Activated T-helper 17 cell treated with anti-CD3 and anti-CD28 coated beads, Interleukin-2, amount 50 U/mL, for 72 hours (primary cell): ENCODE data around the gene CCDC182. TPM values are rescaled to one million over a fixed set of nuclear protein-coding genes. Genes with fewer than 3 reads are reported as not detected.
A peak's percentile ranks its signal among the peaks of the same experiment; 100 is the strongest.

Experiments
- ATAC-seq: fragments of 150-1000 bp; cut with Tn5 transposase; replicated peaks from 2 replicates; pipeline ENCODE4 v1.10.0; 2021; ENCODE audit warnings: mild to moderate bottlenecking, moderate library complexity
- H3K27ac Mint-ChIP-seq: one replicate; pipeline ENCODE4 v1.8.0; 2022; ENCODE audit warnings: mixed read lengths
- H3K27me3 Mint-ChIP-seq: one replicate; pipeline ENCODE4 v1.8.0; 2022; ENCODE audit warnings: mixed read lengths
- H3K36me3 Mint-ChIP-seq: one replicate; pipeline ENCODE4 v1.8.0; 2022; ENCODE audit warnings: low read depth, mild to moderate bottlenecking, mixed read lengths
- H3K4me1 Mint-ChIP-seq: one replicate; pipeline ENCODE4 v1.8.0; 2022; ENCODE audit warnings: mixed read lengths
- H3K4me3 Mint-ChIP-seq: one replicate; pipeline ENCODE4 v1.8.0; 2022; ENCODE audit warnings: mild to moderate bottlenecking, mixed read lengths
- H3K9me3 Mint-ChIP-seq: one replicate; pipeline ENCODE4 v1.8.0; 2022; ENCODE audit warnings: mixed read lengths
- total RNA-seq, 2 donors: library from RNA; stranded (reverse); gene quantifications; one replicate each; pipeline ENCODE4 v1.2.3, GENCODE V29; 2022

Gene CCDC182
- total RNA-seq, 2 donors from 2014 or later: not detected

DNA sequence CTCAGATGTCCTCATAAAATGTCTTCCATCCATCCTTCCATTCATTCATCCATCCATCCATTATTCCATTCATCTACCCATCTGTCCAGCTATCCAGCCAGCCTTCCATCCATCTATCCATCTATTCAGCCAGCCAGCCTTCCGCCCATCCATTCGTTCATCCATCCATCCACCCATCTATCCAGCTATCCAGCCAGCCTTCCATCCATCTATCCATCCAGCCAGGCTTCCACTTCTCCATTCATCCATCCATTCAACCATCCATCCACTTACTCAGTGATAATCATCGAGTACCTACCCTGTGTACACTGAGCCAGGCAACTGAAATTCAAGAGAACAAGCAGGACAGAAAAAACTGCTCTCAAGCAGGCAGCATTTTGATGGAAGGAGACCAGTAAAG, 4.6 kb upstream of the CCDC182 start:
- H3K27me3 Mint-ChIP-seq: no peaks in the 10 kb centered on the region
- H3K27ac Mint-ChIP-seq: no peak overlapping the region
- no peaks in the 10 kb centered on the region for H3K4me1 Mint-ChIP-seq
- ATAC-seq: no peak
- no peaks in the 10 kb centered on the region for H3K36me3 Mint-ChIP-seq
- H3K4me3 Mint-ChIP-seq: no peak overlapping the region
- H3K9me3 Mint-ChIP-seq: no peaks in the 10 kb centered on the region

GRCh38 chr17:57747221-57748017, 2.3 kb upstream of the CCDC182 start:
- no peaks in the 10 kb centered on the region for H3K27me3 Mint-ChIP-seq
- no peaks in the 10 kb centered on the region for H3K4me1 Mint-ChIP-seq
- ATAC-seq: peak; percentile 56

GRCh38 chr17:57746221-57746620, 1.1 kb upstream of the CCDC182 start:
- H3K9me3 Mint-ChIP-seq: no peaks in the 10 kb centered on the region
- no peaks in the 10 kb centered on the region for H3K27me3 Mint-ChIP-seq
- H3K36me3 Mint-ChIP-seq: no peaks in the 10 kb centered on the region
- ATAC-seq: no peak
- no peak overlapping the region for H3K4me3 Mint-ChIP-seq
- H3K4me1 Mint-ChIP-seq: no peaks in the 10 kb centered on the region
- H3K27ac Mint-ChIP-seq: no peak overlapping the region

More at GRCh38 chr17:57747221-57748017, 2.3 kb upstream of the CCDC182 start:
- no peak overlapping the region for H3K4me3 Mint-ChIP-seq
- no peaks in the 10 kb centered on the region for H3K36me3 Mint-ChIP-seq
- no peak overlapping the region for H3K27ac Mint-ChIP-seq
- no peaks in the 10 kb centered on the region for H3K9me3 Mint-ChIP-seq

DNA sequence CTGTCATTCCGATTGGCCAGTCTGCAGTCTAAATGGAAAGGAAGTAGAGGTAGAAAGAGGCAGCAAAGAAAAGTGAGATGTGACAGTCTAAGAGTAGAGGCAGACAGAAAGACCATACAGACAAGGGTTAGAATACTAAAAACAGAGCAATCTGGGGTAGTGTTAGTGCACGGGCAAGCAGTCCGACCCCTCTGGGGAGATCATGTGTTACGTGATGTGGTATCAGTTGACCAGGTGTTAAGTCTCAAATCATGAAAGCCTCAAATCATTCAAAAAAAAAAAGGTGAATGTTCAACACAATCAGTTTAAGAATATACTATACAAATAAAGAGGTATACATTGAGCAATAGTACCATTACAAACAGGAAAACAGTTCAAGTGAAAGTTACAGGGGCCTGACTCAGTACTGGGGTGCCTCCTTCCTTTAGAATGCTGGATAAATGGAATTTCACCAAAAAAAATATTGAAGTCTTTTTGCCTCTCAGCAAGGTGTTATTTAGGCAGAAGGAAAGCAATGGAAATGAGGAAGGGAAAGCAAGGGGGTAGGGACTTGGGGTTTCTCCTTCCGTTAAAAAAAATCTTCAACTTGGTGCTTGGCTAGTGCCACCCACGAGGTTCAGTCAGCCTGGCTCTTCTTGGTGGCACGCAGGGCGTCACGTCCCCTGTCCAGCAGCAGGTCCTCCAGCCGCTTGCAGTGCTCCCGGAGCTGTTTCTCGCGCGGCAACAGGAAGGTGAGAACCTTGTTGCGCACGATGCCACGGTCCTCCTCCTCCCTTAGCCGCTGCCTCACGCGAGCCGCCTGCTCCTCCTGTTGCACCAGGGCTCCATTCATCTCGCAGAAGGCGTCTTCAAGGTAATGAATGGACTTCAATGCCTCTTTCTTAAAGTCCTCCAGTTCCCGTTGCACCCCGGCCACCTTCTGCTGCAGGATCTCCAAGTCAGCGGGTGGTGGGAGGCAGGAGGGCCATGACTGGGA, 616 bp downstream of the CCDC182 start:
- H3K36me3 Mint-ChIP-seq: no peaks in the 10 kb centered on the region
- H3K9me3 Mint-ChIP-seq: no peaks in the 10 kb centered on the region
- H3K4me1 Mint-ChIP-seq: no peaks in the 10 kb centered on the region
- no peak overlapping the region for H3K27ac Mint-ChIP-seq
- no peak overlapping the region for H3K4me3 Mint-ChIP-seq
- no peak for ATAC-seq
- no peaks in the 10 kb centered on the region for H3K27me3 Mint-ChIP-seq

GRCh38 chr17:57740235-57740528, 4.9 kb downstream of the CCDC182 start:
- H3K36me3 Mint-ChIP-seq: no peaks in the 10 kb centered on the region
- H3K4me3 Mint-ChIP-seq: no peak overlapping the region
- no peaks in the 10 kb centered on the region for H3K4me1 Mint-ChIP-seq
- ATAC-seq: no peak
- H3K9me3 Mint-ChIP-seq: no peaks in the 10 kb centered on the region
- H3K27me3 Mint-ChIP-seq: no peaks in the 10 kb centered on the region
- no peak overlapping the region for H3K27ac Mint-ChIP-seq

GRCh38 chr17:57739402-57740234, 5.5 kb downstream of the CCDC182 start:
- Mint-ChIP-seq H3K9me3 (no peaks in the 10 kb centered on the region), H3K4me3 (no peak overlapping the region), H3K27ac (no peak overlapping the region), H3K4me1 (no peaks in the 10 kb centered on the region), H3K36me3 (no peaks in the 10 kb centered on the region), H3K27me3 (no peaks in the 10 kb centered on the region)
- peak; percentile 74 for ATAC-seq

DNA sequence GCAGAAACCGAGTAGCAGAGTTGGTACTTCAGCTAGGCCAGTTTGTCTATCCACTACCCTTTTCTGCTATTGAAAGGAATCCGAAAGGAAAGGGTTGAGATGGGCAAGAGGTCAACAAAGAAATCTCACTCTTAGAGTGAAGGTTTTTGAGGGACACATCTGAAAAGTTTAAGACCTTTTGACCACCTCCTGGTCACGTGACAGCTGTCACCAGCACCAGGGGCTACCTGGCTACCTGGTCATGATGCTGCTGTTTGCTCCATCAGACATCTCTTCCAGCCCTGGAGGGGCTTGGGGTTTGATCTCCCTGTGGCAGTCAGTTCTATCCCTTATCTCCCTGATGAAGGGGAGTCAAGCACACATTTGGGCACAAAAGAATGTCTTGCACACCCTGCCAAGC, 7.6 kb downstream of the CCDC182 start:
- ATAC-seq: no peak
- Mint-ChIP-seq H3K9me3 (no peaks in the 10 kb centered on the region), H3K27me3 (no peaks in the 10 kb centered on the region), H3K36me3 (no peaks in the 10 kb centered on the region), H3K27ac (no peak overlapping the region), H3K4me1 (no peaks in the 10 kb centered on the region), H3K4me3 (no peak overlapping the region)

GRCh38 chr17:57735707-57736106, 9.4 kb downstream of the CCDC182 start:
- Mint-ChIP-seq H3K4me3 (no peak overlapping the region), H3K9me3 (no peaks in the 10 kb centered on the region), H3K4me1 (no peaks in the 10 kb centered on the region), H3K27me3 (no peaks in the 10 kb centered on the region), H3K36me3 (no peaks in the 10 kb centered on the region), H3K27ac (no peak overlapping the region)
- no peak for ATAC-seq

GRCh38 chr17:57735230-57735629, 9.9 kb downstream of the CCDC182 start:
- Mint-ChIP-seq H3K4me1 (no peaks in the 10 kb centered on the region), H3K9me3 (no peaks in the 10 kb centered on the region), H3K4me3 (no peak overlapping the region), H3K27me3 (no peaks in the 10 kb centered on the region), H3K36me3 (no peaks in the 10 kb centered on the region), H3K27ac (no peak overlapping the region)
- no peak for ATAC-seq

GRCh38 chr17:57733085-57733484, 12.0 kb downstream of the CCDC182 start:
- no peaks in the 10 kb centered on the region for H3K36me3 Mint-ChIP-seq

GRCh38 chr17:57732062-57732461, 13.0 kb downstream of the CCDC182 start:
- Mint-ChIP-seq H3K4me3 (no peak overlapping the region), H3K4me1 (no peaks in the 10 kb centered on the region), H3K36me3 (no peaks in the 10 kb centered on the region), H3K9me3 (no peaks in the 10 kb centered on the region), H3K27me3 (no peaks in the 10 kb centered on the region), H3K27ac (no peak overlapping the region)
- no peak for ATAC-seq

More at GRCh38 chr17:57733085-57733484, 12.0 kb downstream of the CCDC182 start:
- Mint-ChIP-seq H3K4me3 (no peak overlapping the region), H3K27ac (no peak overlapping the region), H3K9me3 (no peaks in the 10 kb centered on the region), H3K4me1 (no peaks in the 10 kb centered on the region), H3K27me3 (no peaks in the 10 kb centered on the region)
- no peak for ATAC-seq

- no peak overlapping the region for H3K27ac Mint-ChIP-seq
- H3K4me3 Mint-ChIP-seq: no peak overlapping the region
- H3K4me1 Mint-ChIP-seq: no peaks in the 10 kb centered on the region
- H3K27me3 Mint-ChIP-seq: no peaks in the 10 kb centered on the region
- no peaks in the 10 kb centered on the region for H3K36me3 Mint-ChIP-seq
- H3K9me3 Mint-ChIP-seq: no peaks in the 10 kb centered on the region
- ATAC-seq: no peak
These were observed 14.9 kb downstream of the CCDC182 start for GRCh38 chr17:57730026-57730701.

- H3K9me3 Mint-ChIP-seq: no peaks in the 10 kb centered on the region
- H3K4me3 Mint-ChIP-seq: no peak overlapping the region
- no peak overlapping the region for H3K27ac Mint-ChIP-seq
- no peaks in the 10 kb centered on the region for H3K36me3 Mint-ChIP-seq
- no peaks in the 10 kb centered on the region for H3K4me1 Mint-ChIP-seq
- no peaks in the 10 kb centered on the region for H3K27me3 Mint-ChIP-seq
- no peak for ATAC-seq
These were observed 17.4 kb downstream of the CCDC182 start for GRCh38 chr17:57727630-57728175.

- Mint-ChIP-seq H3K27me3 (no peaks in the 10 kb centered on the region), H3K9me3 (no peaks in the 10 kb centered on the region), H3K4me1 (no peaks in the 10 kb centered on the region), H3K27ac (no peak overlapping the region), H3K36me3 (no peaks in the 10 kb centered on the region), H3K4me3 (no peak overlapping the region)
- ATAC-seq: no peak
These were observed 18.3 kb downstream of the CCDC182 start for GRCh38 chr17:57726838-57727237.
